ENCODE results near the gene PPP1R11.

The PPP1R11 gene

GRCh38 chr6:30091577-30092381 lies 24.8 kb downstream of the PPP1R11 start:
- ATAC-seq = peak; percentile 82
- TF ChIP-seq ISL1 (CRISPR knock-in tag; IDR thresholded peaks at IDR 0.05) (no peak), GLIS3 (CRISPR knock-in tag; IDR thresholded peaks at IDR 0.05) (no peak), ZNF565 (CRISPR knock-in tag; conservative IDR thresholded peaks at IDR 0.05; ENCODE audit: low read depth) (no peak), ZFP30 (CRISPR knock-in tag; IDR thresholded peaks at IDR 0.05) (no peak), CREB5 (CRISPR knock-in tag; IDR thresholded peaks at IDR 0.05; ENCODE audit: low read depth) (no peak)

- TF ChIP-seq ZFP30 (CRISPR knock-in tag; IDR thresholded peaks at IDR 0.05) (no peak), ZNF8 (CRISPR knock-in tag; IDR thresholded peaks at IDR 0.05) (no peak), GLIS3 (CRISPR knock-in tag; IDR thresholded peaks at IDR 0.05) (no peak), CREB5 (CRISPR knock-in tag; IDR thresholded peaks at IDR 0.05; ENCODE audit: low read depth) (no peak), ZFP3 (CRISPR knock-in tag; IDR thresholded peaks at IDR 0.05) (no peak), ESRRG (CRISPR knock-in tag; IDR thresholded peaks at IDR 0.05) (no peak)
These were observed 26.0 kb downstream of the PPP1R11 start for GRCh38 chr6:30092852-30093543.

GRCh38 chr6:30093951-30094661 lies 27.1 kb downstream of the PPP1R11 start:
- ATAC-seq = no peak; the same call in 2 of the 3 replicates

More at GRCh38 chr6:30092852-30093543, 26.0 kb downstream of the PPP1R11 start:
- ATAC-seq = no peak

GRCh38 chr6:30096829-30097228 lies 29.8 kb downstream of the PPP1R11 start:
- no peak for TF ChIP-seq CSDC2 (CRISPR knock-in tag; IDR thresholded peaks at IDR 0.05)
- no peak for TF ChIP-seq ZFP3 (CRISPR knock-in tag; IDR thresholded peaks at IDR 0.05)
- TF ChIP-seq POU6F1 (CRISPR knock-in tag; IDR thresholded peaks at IDR 0.05; ENCODE audit: borderline replicate concordance, low read depth) = no peak
- no peak for TF ChIP-seq CREB5 (CRISPR knock-in tag; IDR thresholded peaks at IDR 0.05; ENCODE audit: low read depth)
- no peak for TF ChIP-seq ZFP30 (CRISPR knock-in tag; IDR thresholded peaks at IDR 0.05)
- no peak for TF ChIP-seq ISL1 (CRISPR knock-in tag; IDR thresholded peaks at IDR 0.05)
- no peak for TF ChIP-seq TOX (CRISPR knock-in tag; IDR thresholded peaks at IDR 0.05; ENCODE audit: borderline replicate concordance)
- no peak for ATAC-seq

More at GRCh38 chr6:30093951-30094661, 27.1 kb downstream of the PPP1R11 start:
- TF ChIP-seq ARNTL (CRISPR knock-in tag; IDR thresholded peaks at IDR 0.05; ENCODE audit: borderline replicate concordance, low read depth) (no peak), PPARA (CRISPR knock-in tag; IDR thresholded peaks at IDR 0.05; ENCODE audit: borderline replicate concordance) (no peak), POU6F1 (CRISPR knock-in tag; IDR thresholded peaks at IDR 0.05; ENCODE audit: borderline replicate concordance, low read depth) (no peak), ZNF565 (CRISPR knock-in tag; conservative IDR thresholded peaks at IDR 0.05; ENCODE audit: low read depth) (no peak), BACH2 (CRISPR knock-in tag; IDR thresholded peaks at IDR 0.05; ENCODE audit: borderline replicate concordance) (no peak), SNAI2 (CRISPR knock-in tag; IDR thresholded peaks at IDR 0.05) (no peak), PATZ1 (CRISPR knock-in tag; IDR thresholded peaks at IDR 0.05; ENCODE audit: borderline replicate concordance) (no peak), RARB (CRISPR knock-in tag; IDR thresholded peaks at IDR 0.05) (no peak)
